ENCODE data around the gene BPIFB4.

DNA sequence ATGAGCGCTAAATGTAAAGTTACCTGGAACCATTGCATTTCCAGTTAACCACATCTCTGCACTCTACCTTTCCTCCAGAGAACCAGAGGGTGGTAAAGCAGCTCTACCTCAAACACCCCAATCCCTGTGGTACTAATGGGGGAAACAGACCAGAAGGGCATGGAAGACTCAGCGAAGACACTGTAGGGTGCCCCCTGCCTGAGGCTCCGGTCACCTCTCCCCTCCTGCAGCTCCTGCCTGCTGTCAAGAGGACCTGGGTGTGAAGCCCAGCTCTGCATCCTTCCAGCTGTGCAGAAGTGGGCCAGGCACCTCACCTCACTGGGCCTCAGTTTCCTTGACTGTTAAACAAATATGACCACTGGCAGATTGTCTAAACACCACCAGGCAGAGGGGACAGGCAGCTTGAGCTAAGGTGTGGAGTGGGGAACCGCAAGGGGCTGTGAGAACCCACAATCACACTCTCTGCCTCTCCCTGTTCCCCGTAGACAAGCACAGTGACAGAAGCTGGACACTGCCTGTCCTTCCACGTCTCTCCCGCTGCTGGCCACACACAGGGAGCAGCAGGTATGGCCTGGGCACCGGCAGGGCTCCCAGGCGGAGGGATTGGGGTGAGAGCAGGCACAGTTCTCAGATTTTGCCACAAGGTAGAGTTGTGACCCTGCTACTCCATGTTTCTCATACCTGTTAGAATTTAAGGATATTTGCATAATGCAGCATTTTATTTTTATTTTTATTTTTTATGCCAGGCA lies 79.4 kb downstream of the BPIFB4 start:
- no peak for TF ChIP-seq POLR2AphosphoS5 (IDR thresholded peaks at IDR 0.05; ENCODE audit: borderline replicate concordance, low read depth, low read length)
- TF ChIP-seq EZH2 (IDR thresholded peaks at IDR 0.05) = no peak
